ENCODE data around the gene ZNF630.

GRCh38 chrX:48068096-48068887, 3.1 kb downstream of the ZNF630 start:
- TF ChIP-seq CTCF (IDR thresholded peaks at IDR 0.05; ENCODE audit: insufficient read depth, low read length) = no peak
- no peak for TF ChIP-seq POLR2AphosphoS5 (IDR thresholded peaks at IDR 0.05; ENCODE audit: low read depth)

All from HL-60 (cell line).